HG02610 (cell line): ENCODE data around the gene APIP.

Source experiments
- ATAC-seq: cut with Tn5 transposase; IDR thresholded peaks from one replicate; pipeline ENCODE4 v1.9.1; 2021; ENCODE audit warnings: mild to moderate bottlenecking, moderate library complexity; ENCODE audit not compliant: unreplicated experiment

APIP gene, protein sequence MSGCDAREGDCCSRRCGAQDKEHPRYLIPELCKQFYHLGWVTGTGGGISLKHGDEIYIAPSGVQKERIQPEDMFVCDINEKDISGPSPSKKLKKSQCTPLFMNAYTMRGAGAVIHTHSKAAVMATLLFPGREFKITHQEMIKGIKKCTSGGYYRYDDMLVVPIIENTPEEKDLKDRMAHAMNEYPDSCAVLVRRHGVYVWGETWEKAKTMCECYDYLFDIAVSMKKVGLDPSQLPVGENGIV

DNA sequence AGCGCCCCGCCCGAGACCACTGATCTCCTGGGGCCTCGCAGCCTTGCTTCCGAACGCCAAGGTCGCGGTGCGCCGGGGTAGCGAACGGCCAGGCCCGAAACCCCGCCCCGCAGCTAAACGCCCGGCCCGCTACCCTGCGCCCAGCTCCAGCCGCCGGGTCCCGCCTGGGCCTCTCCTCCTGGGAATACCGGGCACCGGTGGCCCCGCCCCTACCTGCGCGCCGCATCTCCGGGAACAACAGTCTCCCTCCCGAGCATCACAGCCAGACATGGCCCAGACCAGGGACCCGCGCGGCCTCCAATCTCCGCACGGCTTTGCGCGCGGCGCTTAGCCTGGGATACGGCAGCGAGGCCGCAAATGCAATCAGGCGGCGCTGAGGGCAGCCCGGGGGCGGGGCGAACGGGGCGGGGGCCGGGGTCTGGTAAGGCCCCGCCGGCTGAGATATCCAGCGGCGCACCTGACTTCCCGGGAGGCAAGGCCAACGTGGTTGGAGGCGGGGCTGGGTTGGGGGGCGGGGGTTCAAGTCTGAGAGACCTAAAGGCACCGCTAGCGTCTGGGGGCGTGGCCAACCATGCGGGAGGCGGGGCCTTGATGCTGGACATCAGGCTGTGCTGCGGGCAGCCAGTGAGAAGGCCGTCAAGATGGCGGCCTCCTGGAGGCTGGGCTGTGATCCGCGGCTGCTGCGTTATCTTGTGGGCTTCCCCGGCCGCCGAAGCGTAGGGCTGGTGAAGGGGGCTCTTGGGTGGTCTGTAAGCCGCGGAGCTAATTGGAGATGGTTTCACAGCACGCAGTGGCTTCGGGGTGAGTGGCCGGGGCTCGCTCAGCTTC, at the start of gene APIP, which contains the start of gene PDHX:
Gene APIP (minus strand): TSS at position 365 of the 828 bp plus-strand sequence. CDS start 95 bp downstream, at position 270.
Gene PDHX (plus strand): TSS at position 604 of the 828 bp plus-strand sequence. CDS start 38 bp downstream, at position 642.
- peak; percentile 93 for ATAC-seq

GRCh38 chr11:34964610-34965331, 48.6 kb upstream of the APIP start:
- no peak for ATAC-seq

DNA sequence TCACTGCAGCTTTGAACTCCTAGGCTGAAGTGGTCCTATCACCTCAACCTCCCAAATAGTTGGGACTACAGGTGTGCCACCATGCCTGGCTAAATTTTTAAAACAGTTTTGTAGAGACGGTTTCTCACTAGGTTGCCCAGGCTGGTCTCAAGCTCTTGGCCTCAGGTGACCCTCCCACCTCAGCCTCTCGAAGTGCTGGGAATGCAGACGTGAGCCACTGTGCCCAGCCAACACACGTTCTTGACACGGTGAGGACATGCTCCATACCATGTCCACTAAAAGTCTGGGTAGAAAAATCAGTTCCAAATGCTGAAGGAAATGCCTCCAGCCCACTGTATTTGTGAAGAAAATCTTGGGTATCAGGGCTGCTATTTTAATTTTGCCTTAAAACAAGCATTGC, 47.2 kb upstream of the APIP start:
- ATAC-seq, result no peak

GRCh38 chr11:34962034-34962433, 45.9 kb upstream of the APIP start:
- no peak for ATAC-seq

GRCh38 chr11:34960277-34960676, 44.1 kb upstream of the APIP start:
- ATAC-seq, result no peak

DNA sequence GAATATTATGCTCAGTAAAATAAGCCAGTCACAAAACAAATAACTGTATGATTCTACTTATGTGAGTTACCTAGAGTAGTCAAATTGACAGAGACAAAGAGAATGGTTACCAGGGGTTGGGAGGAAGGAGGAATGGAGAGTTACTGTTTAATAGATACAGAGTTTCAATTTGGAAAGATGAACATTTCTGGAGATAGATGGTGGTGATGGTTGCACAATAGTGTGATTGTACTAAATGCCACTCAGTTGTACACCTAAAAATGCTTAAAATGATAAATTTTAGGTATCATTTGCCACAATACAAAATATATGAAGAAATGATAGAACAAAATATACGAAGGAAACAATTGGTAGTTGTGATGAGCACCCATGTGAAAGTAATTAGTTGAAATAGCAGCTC, 43.6 kb upstream of the APIP start:
- ATAC-seq, result no peak

DNA sequence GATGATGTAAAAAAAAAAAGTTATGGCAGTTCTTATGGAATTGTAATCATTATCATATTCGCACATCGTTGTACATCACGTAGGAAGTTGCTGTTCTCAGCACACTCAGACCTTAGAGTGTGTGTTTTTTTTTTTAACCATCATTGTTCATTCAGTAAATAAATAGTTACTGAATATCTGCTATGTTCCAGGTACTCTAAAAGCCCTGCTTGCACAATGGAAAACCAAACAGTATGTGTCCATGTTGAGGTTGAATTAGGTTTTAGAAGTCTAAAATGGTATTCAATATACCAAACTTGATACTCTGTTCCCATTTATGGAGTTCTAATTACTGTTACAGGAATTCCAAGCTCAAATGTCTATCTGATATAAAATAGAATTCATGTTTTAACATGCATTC, 41.4 kb upstream of the APIP start:
- no peak for ATAC-seq

- no peak for ATAC-seq
These were observed 41.0 kb upstream of the APIP start for GRCh38 chr11:34957206-34957605.

DNA sequence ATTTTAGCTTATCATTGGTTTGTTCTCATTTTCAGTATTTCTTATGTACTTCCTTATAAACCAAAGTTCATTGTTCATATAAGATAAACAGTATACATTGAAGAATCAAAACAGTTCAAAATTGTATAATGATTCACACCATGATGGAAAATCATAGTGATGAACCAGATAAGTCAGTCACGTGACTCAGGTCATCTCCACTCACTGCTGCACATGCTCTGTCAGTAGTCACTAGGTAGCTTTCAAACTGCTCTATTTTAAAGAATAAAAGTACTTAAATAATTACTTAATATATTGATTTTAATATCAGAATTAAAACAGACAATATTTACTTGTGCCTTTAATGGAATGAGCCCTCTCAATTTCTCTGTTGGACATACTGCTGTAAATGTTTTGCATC, 37.8 kb upstream of the APIP start:
- no peak for ATAC-seq

DNA sequence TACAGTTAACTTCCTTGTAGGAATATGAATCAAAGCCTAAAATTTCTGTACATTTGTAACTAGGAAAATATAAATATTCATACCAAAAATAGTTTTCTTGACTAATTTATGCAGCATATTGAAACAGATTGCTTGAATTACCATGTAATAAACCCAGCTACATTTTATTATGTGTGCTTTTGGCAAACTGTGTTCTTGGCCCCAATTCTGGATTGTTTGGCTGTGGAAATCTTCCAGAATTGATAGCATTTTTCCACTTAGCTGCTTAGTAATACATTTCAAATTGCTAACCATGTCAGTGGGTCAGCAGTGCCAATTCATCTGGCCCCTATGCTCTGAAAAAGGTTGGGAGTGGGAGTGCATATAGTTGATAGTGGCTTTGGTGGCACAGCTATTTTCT, 32.5 kb upstream of the APIP start:
- no peak for ATAC-seq

GRCh38 chr11:34944692-34945091, 28.5 kb upstream of the APIP start:
- no peak for ATAC-seq

GRCh38 chr11:34941688-34942087, 25.5 kb upstream of the APIP start:
- no peak for ATAC-seq

GRCh38 chr11:34940026-34940677, 24.0 kb upstream of the APIP start:
- peak; percentile 55 for ATAC-seq

GRCh38 chr11:34938611-34939010, 22.4 kb upstream of the APIP start:
- no peak for ATAC-seq

DNA sequence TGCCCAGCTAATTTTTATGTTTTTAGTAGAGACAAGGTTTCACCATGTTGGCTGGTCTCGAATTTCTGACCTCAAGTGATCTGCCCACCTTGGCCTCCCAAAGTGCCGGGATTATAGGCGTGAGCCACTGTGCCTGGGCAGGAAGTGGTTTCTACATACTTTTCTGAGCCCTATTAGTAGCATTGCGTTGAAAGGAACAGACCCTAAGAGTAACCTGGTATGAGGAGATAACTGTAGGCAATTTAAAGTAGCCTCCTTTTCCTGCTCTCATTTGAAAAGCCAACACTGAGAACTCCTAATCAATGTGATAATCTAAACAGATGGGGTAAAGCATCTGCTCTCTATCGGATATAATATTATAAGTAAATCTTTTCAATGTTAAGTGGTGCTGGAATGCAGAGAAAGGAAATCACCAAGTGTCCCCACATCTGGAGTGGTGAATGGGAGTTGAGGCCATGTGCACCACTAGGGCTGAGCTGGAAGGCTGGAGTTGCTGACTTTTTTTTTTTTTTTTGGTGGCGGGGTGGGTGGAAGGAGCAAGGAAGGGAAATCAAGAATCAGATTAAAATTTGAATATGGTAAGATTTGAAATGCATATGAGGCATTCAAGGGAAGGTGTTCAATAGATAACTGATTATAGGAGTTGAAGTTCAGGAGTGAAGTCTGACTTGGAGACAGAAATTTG, 20.9 kb upstream of the APIP start:
- ATAC-seq, result no peak

GRCh38 chr11:34929794-34930763, 13.9 kb upstream of the APIP start:
- no peak for ATAC-seq

DNA sequence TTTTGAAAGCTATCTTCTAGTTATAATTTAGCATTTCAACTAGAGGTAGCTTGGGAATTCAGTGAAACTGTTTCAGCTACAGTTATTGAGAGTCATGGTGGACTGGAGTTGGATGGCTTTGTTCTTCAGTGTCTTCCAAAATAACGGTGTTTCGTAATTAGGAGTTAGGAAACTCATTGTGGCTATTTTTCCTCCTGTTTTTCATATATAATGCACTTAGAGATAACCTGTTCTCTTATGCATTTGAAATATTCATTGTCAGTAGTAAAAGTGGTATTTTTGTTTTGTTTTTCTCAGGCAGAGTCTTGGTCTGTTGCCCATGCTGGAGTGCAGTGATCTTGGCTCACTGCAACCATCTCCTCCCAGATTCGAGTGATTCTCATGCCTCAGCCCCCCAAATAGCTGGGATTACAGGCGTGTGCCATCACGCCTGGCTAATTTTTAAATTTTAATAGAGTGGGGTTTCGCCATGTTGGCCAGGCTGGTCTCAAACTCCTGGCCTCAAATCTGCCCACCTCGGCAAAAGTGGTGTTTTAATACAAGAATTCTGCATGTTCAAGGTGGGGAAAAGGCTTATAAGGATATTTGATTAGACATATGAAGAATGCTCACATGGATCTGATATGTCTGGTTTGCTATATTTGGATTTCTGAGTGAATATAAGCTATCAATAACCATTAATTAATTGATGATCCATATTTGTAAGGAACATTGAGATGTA, 12.9 kb upstream of the APIP start:
- ATAC-seq, result no peak

DNA sequence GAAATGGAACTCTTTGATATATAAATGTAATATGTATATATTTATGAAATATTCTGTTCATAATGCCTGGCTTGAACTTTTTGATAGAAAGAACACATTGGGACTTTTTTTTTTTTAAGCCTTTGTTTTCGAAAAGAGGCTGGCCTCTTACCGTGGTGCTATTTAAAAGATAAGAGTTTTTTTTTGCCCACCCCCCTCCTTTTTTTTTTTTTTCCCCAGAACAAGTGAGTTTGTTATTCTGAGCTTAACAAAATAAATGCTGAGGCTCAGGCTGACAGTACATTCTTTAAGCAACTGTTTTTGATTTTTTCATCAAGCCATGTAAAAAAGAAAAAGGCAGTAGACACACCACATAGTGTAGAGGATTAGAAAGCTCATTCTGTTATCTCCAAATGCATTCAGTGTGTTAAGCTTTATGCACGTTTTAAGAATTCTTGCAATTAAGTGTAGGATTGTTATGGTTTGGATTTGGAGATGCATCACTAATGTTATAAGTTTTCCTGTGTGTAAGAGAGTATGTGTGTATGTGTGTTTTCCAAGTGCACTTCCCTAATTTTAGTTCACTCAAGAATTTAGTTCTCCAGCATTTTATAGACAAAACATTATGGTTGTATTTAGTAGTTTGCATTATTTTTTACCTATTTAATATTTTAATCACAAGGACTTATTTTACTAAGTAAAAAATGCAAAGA, 12.2 kb upstream of the APIP start:
- ATAC-seq, result no peak
